NOMO-1 (cell line): Measurements from ENCODE around the gene MCEMP1.

Experiments used
- DNase-seq, 2 experiments: peaks; one replicate each; lab custom pipeline; 2025; ENCODE audit not compliant: unreplicated experiment in 2 of 2; lab: John Stamatoyannopoulos, UW

MCEMP1 gene, protein sequence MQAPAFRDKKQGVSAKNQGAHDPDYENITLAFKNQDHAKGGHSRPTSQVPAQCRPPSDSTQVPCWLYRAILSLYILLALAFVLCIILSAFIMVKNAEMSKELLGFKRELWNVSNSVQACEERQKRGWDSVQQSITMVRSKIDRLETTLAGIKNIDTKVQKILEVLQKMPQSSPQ

DNA sequence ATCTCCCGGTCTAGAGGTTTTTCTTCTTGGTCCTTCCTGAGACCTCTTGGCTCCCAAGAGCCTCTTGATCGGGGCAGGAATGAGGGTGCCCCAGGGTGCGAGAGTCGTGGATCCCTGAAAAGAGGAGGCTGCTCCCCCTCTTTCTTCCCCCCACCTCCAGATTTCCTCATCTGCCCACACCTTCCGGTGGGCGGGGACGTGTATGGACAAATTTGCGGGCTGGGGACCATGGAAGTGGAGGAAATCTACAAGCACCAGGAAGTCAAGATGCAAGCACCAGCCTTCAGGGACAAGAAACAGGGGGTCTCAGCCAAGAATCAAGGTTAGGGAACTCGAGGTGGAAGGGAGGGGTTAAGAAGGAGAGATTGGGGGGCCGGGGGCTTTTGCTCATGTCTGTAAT, at the start of gene MCEMP1:
Gene MCEMP1, plus strand, starts transcription at position 237 of the 400 bp plus-strand sequence. Its CDS starts 31 bp downstream, at position 268.
- peak; percentile 51 to 59 for DNase-seq

DNA sequence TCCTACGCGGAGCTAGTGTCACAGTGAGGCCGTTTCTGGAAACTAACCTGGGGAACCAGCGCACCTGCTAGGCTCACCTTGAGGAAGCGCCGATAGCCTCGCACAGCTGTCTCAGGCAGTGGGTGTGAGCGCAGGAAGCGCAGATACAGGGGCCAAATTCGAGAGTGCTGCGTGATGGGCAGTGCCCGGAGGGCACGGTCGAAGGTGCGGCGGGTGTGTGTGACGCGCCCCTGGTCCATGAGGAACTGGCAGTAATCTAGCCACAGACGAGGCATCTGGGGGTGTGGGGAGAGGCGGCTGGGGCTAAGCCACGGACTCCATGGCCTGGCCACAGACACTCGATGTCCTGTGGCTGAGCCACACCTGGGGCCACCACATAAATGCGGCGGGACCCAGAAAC, 49.7 kb upstream of the MCEMP1 start:
- no peak for DNase-seq

DNA sequence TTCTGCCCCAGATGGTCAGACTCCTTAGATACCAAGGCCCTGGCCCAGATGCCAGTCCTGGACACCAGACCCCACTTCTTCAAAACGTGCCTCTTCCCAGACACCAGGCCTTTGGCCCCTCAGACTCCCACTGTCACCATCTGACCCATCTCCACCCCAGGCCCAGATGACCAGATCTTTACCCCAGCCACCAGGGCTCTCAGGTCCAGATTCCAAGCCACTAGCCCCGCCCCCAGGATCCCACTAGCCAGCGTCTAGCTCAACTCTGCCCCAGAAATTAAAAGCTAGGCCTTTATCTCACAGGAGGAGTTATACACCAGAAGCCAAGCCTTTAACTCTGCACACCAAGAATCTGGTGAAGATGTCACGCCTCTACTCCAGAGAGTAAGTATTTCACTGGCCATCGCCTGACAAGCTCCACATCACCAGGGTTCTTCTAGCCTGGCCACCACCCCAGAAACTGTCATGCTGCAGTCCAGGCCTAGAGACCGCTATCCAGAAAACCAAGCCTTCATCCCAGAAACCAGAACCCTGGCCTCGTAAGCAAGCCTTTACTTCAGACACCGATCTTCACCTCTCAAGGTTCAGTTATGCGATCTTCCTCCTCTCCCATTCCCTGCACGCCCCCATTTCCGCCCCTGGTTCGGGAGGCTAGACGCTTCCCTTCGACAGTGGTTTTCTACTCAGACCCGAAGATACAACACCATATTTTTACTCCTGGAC, 48.1 kb upstream of the MCEMP1 start:
- DNase-seq = no peak

DNA sequence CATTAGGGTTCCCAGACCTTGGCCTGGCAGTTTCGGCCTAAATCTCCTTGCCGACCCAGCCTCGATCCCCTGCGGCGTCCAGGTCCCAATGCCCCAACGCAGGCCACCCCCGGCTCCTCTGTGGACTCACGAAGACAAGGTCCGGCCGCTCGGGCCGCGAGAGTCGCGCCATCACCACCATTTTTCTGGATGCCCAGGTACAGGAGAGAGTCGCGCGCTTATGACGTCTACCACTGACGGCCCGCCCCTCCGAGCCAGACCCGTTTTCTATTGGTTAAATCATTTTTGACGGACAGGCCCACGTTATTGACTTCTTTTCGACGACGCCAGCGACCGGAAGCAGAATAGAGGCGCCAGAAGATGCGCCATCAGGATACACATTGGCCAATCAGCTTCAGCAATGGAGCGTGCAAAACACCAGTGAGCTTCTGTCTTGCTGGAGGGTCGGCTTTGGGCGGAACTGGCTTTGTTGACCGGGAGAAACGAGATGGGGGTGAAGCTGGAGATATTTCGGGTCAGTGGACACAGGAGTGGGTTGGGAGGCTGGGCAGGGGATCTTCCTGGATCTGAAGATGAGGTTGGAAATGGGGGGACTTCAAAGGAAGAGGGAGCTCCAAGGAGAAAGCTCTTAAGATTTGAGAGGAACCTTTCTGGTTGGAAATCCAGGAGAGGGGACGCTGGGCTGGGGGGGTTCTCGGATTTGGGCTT, 47.4 kb upstream of the MCEMP1 start, which contains the start of the genes PET100 and XAB2:
Gene PET100, plus strand, starts transcription at position 447 of the 708 bp plus-strand sequence. Its CDS starts 41 bp downstream, at position 488.
Gene XAB2, minus strand, starts transcription at position 199 of the 708 bp plus-strand sequence. Its CDS starts 18 bp downstream, at position 181.
- peak; percentile 98 to 99 for DNase-seq

DNA sequence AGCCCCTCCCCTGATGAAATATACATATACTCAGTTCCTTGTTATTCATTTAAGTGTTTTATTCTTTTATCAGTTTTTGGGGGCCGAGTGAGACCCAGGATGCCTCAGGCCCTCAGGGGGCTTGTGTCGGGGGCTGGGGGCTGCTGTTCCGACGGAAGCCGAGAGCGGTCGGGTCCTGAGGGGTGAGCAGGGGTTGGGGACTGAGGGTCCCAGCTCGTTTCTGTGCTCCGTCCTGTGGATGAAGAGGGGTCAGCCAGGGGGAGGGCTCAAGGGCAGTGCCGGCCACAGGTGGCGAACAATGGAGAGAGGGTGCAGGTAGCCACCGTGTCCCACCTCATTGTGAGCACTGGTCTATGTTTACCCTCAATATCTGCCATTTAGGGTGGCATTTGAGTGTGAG, 45.3 kb upstream of the MCEMP1 start:
- no peak for DNase-seq

DNA sequence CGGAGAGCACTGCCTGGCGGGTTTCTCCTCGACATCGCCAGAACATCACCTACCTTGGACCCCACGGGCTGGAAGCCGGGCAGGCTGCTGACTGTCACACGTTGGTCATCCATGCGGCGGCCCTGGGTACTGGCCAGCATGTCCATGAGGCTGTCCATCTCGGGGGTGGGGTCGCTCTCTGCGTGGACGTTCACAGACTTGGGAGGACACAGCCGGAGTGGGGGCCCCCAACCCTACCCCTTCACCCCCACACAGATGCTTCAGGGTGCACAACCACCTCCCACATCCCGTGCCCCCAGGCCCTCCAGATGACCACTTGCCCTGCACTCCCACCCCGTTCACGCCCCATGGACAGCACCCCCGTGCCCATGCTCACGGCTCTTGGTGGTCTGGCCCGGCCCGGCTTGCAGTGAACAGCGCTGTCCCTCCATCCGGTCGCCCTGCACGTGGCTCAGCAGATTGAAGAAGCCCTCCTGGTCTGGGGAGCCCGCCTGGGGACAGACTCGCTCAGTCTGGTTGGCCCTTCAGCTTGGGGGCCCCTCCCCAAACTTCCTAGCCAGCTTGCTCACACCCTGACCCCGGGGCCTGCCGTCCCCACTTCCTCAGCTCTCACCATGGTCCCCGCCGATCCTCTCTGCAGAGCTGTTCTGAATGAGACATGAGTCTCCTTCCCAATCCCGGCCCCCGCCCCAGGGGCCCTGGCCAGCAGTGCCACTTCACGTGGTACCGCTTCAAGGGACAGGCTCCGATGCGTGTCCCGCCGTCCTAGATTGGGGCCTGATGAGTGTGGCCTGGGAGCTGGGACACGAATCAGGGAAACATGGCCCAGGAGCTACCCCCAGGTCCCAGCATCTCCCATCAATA, 44.3 kb upstream of the MCEMP1 start:
- DNase-seq = no peak

DNA sequence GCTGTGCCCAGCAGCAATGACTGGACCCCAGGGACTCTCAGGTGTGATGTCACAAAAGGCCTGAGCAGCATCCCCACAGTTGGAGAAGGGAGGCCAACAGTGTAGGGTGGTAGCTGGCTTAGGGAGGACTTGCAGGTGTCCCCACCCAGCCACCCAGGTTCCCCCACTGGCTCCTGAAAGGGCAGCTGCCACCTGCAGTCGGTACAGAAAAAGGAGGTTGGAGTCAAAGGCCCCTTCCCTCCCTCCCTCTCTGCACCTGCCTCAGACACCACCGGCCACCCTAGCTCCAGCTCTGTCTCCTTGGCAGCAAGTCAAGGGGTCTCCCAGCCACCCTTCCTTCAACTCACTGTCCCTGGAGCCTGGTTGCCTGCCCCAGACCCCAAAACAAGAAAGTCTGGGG, 43.2 kb upstream of the MCEMP1 start, which contains the start of gene PCP2:
Gene PCP2, minus strand, starts transcription at position 22 of the 400 bp plus-strand sequence. CDS start 262 bp downstream, outside the sequence.
- DNase-seq = no peak

DNA sequence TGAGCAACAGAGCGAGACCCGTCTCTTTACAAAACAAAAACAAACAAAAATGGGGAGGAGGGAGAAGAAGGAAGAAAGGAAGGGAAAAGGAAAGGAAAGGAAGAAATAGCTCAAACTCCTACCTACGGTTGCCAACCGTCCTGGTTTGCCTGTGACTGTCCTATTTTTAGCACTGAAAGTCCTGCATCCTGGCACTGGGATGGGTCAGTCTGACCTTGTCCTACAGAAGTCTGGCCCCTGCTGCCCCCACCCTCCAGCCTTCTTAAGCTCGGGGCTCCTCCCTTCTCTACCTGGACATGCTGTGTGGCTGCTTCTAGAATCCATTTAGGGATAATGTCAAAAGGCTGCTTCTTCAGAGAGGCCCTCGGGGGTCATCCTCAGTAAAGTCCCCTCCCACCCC, 41.2 kb upstream of the MCEMP1 start:
- DNase-seq = no peak

DNA sequence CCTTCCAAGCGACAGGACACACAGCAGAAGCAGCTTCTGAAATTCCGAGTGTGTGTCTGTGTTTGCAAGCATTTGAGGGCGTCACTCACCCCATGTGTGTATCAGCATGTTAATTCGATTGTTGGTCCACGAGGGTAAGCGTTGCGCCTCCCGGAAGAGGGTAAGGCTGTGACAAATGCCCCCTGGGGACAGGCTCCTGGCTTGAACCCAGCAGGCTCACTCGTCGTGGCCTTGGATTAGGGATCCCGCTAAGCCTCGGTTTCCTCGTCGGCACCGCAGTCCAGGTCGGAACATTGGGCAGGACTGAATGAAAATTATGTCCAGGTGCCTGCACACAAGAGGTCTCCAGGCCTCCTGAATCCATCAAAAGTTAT, 40.6 kb upstream of the MCEMP1 start:
- DNase-seq = peak in 1 of 2 experiments; percentile 40

DNA sequence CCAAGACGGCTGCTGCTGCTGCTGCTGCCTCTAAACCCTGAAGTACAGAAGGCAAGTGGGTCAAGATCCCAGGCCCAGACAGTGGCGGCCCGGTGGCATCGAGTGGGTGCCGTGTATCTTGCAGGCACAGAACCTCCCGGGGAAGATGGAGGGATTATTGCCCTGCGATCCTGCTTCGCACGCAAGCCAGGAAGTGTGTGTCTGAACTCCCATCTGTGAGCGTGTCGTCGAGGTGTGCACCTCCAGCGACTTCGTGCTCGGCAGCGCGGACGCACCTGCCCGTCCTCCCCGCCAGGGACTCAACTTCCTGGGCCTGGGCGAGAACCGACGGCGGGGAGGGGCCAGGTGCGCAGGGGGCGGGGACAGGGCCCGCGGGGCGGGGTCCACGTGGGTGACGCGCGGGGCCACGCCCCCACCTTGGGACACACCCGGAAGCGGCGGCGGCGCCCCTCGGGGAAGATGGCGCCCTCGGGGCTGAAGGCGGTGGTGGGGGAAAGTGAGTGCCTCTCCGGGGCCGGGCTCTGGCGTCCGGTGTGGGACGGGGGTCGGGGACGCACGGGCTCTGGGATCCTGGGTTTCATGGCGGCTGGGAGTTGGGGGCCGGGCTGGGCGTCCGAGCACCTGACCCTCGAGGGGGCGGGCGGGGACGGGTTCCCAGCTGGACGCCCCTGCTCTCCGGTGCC, 40.1 kb upstream of the MCEMP1 start, which contains the start of gene STXBP2:
Gene STXBP2, plus strand, starts transcription at position 420 of the 683 bp plus-strand sequence. Its CDS starts 40 bp downstream, at position 460.
- peak; percentile 52 to 81 for DNase-seq

DNA sequence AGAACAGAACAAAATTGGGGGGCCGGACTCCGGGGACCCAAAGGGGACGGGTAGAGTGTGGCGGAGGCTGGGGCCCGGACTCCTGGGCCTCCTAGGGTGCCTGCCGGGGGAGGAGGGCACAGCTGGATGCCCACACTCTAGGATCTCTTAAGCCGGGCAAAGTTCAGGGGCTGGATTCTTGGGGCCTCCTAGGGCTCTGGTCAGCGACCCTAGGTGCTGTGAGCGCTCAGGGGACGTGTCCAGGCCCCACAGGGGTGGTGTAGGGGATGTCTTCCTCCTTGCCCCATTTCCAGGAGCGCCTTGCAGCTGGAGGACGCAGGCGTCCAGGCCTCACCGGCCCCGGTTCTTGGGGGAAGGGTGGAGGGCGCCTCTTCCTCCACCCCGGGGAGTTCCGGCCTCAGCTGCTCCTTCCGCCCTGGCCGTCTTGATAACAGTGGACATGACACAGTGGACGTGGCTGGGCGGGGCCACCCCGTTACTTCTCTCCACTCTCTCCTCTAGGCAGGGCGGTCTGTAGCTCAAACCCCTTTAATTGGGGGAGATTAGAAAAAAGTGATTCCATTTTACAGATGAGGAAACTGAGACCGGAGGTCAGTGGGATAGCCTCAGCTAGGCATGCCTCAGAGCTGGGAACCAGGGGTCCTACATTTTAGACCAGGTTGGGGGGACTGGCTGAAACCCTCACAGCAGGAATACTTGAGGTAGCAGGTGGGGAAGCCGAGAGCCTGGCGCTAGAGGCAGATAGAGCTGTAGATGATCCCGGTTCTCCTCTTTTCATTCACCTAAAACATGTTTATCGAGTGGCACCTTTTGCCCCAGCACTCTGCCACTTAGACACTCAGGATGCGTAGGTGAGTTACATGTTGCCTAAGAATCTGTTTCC, 39.3 kb upstream of the MCEMP1 start:
- peak; percentile 19 to 26 for DNase-seq

DNA sequence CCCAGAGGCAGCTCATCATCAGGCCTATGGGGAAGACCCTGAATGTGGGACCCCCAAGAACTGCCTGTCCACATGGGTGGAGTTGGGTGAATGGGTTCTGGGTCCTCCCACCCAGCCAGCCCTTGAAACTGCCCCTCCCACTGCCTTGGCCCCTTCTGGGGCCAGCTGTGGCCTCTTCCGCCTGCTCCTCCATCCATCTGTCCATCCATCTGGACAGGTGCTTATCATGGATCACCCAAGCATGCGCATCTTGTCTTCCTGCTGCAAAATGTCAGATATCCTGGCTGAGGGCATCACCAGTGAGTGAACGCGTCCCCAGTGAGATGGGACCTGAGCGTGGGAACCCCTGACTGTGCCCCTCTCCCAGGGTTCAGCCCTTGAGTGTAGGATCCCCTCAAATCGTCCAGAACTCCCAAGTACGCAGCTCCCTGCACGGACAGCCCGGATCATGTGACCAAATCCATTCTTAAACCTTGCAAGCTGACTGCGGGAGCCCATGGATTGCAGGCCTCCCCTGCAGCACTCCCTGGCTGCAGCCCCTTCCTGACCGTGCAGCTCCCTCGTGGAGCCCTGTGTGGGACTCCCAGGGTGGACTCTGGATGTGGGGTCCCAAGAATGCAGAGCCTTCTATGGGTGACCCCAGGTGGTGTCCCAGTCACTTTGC, 38.0 kb upstream of the MCEMP1 start:
- no peak for DNase-seq

DNA sequence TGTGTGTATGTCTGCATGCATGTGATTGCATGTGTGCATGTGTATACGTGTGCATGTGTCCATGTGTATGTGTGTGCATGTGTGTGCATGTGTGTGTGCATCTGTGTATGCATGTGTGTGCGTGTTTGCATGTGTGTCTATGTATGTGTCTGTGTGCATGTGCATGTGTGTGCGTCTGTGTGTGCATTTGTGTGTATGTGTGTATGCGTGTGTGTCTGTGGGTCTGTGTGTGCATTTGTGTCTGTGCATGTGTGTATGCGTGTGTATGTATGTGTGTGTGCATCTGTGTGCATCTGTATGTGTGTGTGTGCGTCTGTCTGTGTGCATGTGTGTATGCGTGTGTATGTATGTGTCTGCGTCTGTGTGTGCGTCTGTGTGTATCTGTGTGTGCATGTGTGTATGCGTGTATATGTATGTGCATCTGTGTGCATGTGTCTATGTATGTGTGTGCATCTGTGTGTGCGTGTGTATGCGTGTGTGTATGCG, 37.0 kb upstream of the MCEMP1 start:
- no peak for DNase-seq

DNA sequence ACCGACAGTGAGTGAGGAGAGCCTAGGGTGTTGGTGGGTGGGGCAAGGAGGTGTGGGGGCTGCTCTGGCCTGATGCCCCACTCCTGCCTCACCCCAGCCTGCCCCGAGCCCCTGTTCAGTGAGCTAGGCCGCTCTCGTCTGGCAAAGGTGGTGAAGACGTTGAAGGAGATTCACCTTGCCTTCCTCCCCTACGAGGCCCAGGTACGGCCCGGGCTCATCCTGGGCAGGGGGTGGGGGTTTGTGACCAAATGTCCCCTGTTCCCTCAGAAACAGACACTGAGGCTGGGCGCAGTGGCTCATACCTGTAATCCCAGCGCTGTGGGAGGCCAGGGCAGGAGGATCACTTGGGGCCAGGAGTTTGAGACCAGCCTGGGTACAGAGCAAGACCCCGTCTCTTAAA, 36.1 kb upstream of the MCEMP1 start:
- no peak for DNase-seq

DNA sequence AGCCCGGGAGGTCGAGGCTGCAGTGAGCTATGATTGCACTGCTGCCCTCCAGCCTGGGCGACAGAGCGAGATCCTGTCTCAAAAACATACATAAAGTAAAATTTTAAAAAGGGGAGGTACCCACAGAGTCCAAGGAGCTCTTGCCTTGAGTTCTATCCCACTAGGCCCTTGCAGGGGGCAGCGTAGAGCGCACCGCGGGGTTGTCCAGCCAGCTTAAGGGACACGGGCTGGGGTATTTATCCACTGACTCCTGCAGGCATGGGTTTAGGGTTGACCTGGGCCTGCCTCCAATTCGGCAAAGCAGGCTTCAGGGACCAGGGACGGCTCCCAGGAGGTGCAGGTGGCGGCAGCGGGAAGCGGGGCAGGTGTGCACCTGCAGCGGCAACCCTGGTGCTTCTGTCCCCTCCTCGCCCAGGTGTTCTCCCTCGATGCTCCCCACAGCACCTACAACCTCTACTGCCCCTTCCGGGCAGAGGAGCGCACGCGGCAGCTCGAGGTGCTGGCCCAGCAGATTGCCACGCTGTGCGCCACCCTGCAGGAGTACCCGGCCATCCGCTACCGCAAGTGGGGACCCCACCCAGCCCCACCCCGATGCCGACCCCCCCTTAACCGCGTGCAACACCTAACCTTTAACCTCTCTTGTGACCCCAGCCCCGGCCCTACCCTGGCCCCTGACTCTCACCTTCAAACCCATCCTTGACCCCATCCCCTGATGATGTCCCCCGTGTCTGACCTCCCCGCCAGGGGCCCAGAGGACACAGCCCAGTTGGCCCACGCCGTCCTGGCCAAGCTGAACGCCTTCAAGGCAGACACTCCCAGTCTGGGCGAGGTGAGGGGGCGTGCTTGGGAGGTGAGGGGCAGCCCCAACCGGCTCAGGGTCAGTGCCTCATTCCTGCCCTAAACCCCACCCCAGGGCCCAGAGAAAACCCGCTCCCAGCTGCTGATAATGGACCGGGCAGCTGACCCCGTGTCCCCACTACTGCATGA, 35.3 kb upstream of the MCEMP1 start:
- no peak for DNase-seq

DNA sequence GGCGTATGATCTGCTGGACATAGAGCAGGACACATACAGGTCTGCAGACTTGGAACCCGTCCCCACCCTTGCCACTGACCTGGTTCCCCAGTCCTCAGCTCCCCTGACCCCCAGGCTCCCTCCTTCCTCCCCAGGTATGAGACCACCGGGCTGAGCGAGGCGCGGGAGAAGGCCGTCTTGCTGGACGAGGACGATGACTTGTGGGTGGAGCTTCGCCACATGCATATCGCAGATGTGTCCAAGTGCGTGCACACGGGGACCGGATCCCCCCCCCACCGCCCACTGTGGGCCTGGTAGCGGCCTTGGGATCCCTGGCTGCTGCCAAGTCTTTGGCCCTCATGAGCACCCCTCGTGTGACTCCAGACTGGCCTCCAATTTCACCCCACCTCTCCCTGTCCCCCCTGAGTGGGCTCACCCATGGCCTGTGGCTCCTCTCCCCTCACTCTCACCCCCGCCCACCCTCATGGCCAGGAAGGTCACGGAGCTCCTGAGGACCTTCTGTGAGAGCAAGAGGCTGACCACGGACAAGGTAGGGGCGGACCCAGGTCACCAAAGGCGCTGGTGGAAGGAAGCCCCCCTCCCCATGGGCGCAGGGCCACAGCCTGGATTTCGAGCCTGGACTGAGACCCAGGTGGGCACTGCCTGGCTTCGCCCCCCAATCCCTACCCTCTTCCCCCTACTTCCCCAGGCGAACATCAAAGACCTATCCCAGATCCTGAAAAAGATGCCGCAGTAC, 34.4 kb upstream of the MCEMP1 start:
- DNase-seq = no peak
